ENCODE results near the gene IFT25.

DNA sequence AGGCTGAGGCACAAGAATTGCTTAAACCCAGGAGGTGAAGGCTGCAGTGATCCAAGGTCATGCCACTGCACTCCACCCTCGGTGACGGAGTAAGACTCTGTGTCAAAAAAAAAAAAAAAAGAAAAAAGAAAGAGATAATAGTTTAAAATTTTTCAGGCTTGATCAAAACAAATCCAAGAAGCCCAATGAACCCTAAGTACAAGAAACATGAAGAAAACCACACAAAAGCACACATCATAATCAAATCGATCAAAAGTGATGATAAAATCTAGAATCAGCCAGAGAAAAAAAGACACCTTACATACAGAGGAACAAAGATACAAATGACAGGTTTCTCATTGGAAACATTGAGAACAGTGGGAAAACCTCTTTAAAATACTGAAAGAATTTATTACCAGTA, 41.0 kb upstream of the IFT25 start:
- TF ChIP-seq, protein P1, sequence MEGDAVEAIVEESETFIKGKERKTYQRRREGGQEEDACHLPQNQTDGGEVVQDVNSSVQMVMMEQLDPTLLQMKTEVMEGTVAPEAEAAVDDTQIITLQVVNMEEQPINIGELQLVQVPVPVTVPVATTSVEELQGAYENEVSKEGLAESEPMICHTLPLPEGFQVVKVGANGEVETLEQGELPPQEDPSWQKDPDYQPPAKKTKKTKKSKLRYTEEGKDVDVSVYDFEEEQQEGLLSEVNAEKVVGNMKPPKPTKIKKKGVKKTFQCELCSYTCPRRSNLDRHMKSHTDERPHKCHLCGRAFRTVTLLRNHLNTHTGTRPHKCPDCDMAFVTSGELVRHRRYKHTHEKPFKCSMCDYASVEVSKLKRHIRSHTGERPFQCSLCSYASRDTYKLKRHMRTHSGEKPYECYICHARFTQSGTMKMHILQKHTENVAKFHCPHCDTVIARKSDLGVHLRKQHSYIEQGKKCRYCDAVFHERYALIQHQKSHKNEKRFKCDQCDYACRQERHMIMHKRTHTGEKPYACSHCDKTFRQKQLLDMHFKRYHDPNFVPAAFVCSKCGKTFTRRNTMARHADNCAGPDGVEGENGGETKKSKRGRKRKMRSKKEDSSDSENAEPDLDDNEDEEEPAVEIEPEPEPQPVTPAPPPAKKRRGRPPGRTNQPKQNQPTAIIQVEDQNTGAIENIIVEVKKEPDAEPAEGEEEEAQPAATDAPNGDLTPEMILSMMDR (IDR thresholded peaks at IDR 0.05): no peak
- TF ChIP-seq POLR2A (IDR thresholded peaks at IDR 0.05): no peak
